ENCODE data around the gene CTNNA2.

- TF ChIP-seq SIN3A (IDR thresholded peaks at IDR 0.05; ENCODE audit: borderline replicate concordance, low read depth, low read length) (no peak), MEF2A (IDR thresholded peaks at IDR 0.05; ENCODE audit: borderline replicate concordance, low read depth) (no peak), CHD2 (IDR thresholded peaks at IDR 0.05; ENCODE audit: low read length, partially characterized antibody) (no peak), CTCF (IDR thresholded peaks at IDR 0.05) (no peak), ELF1 (IDR thresholded peaks at IDR 0.05) (no peak), FOXM1 (IDR thresholded peaks at IDR 0.05; ENCODE audit: low read depth) (no peak), FOXJ3 (CRISPR knock-in tag; IDR thresholded peaks at IDR 0.05) (no peak), YY1 (IDR thresholded peaks at IDR 0.05; ENCODE audit: low read depth) (no peak), RAD21 (IDR thresholded peaks at IDR 0.05; ENCODE audit: low read length) (no peak), MAX (IDR thresholded peaks at IDR 0.05; ENCODE audit: low read depth) (no peak)
These were observed 107.1 kb downstream of the CTNNA2 start for GRCh38 chr2:79619976-79620375.

All from SK-N-SH (cell line).